ENCODE measurements around the gene VWA5B2. TPM values are rescaled to one million over a fixed set of nuclear protein-coding genes. Genes with fewer than 3 reads are reported as not detected.

Gene VWA5B2
- total and polyA plus RNA-seq, 2 experiments from 2014 or later: 0.66 TPM; not detected in 1

DNA sequence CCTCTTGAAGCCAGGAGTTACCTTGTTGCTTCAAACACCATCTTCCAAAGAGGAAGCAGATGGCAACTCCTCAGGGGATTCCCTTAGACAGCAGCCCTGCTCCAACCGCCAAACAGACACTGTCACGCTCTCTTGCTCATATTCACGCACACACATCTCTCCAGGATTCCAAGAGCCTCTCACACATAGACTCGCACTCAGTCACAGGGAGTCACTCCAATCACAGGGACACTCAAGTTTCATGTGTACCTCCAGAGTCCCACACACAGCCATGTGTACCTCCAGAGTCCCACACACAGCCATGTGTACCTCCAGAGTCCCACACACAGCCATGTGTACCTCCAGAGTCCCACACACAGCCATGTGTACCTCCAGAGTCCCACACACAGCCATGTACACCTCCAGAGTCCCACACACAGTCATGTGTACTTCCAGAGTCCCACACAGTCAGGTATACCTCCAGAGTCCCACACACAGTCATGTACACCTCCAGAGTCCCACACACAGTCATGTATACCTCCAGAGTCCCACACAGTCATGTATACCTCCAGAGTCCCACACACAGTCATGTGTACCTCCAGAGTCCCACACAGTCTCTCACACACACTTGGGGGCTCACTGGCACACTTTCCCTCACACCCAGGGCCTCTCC is 6.1 kb downstream of the VWA5B2 start:
- Mint-ChIP-seq H3K4me1 (peaks cover 11% of the 10 kb centered on the region), H3K27ac (no peak overlapping the region), H3K36me3 (ENCODE audit: low read depth) (no peaks in the 10 kb centered on the region; the same call in 2 of the 3 replicates), H3K9me3 (no peaks in the 10 kb centered on the region; the same call in 2 of the 3 replicates), H3K27me3 (ENCODE audit: insufficient read depth, low read depth, poor library complexity) (peaks cover 37% of the 10 kb centered on the region), H3K4me3 (no peak overlapping the region)
- H4K20me1 ChIP-seq (replicated peaks; ENCODE audit: insufficient read depth): 0 out of 2 replicates have a peak, but pooled peaks cover 10% of the 10 kb centered on the region
- H3K4me3 ChIP-seq: no peak overlapping the region
- H3K27me3 ChIP-seq (ENCODE audit: insufficient read depth): peaks cover 44% of the 10 kb centered on the region
- TF ChIP-seq EZH2phosphoT487 (IDR thresholded peaks at IDR 0.05; ENCODE audit: unreplicated experiment) (no peak), EZH2 (IDR thresholded peaks at IDR 0.05; ENCODE audit: low read depth, unreplicated experiment) (no peak)
- H3K9me2 ChIP-seq (ENCODE audit: insufficient read depth): no peaks in the 10 kb centered on the region
- no peak overlapping the region for H3K4me2 ChIP-seq
- no peaks in the 10 kb centered on the region for H3F3A ChIP-seq (replicated peaks; ENCODE audit: low read depth)
- no peak for ATAC-seq
- H3K36me3 ChIP-seq (ENCODE audit: insufficient read depth): no peaks in the 10 kb centered on the region
- no peak overlapping the region for H2AFZ ChIP-seq
- no peaks in the 10 kb centered on the region for H3K4me1 ChIP-seq (ENCODE audit: insufficient read depth)
- H3K27ac ChIP-seq (ENCODE audit: low read depth): no peak overlapping the region
- DNase-seq (ENCODE audit: low spot score): no peak
- H3K79me2 ChIP-seq (replicated peaks; ENCODE audit: insufficient read depth): no peaks in the 10 kb centered on the region

DNA sequence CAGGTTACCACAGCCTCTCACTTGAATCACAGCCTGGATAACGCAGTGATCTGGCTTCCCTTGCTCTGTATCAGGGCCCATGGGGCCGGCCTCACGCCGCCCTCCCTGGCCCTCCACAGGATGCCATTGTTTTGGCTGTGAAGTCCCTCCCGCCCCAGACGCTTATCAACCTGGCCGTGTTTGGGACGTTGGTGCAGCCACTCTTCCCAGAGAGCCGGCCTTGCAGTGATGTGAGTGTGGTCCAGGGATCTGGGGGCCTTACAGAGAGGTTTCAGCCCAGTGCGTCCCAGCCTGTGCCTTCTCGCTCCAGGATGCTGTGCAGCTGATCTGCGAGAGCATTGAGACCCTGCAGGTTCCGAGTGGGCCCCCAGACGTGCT is 6.6 kb downstream of the VWA5B2 start:
- ATAC-seq: peak; percentile 51
- DNase-seq (ENCODE audit: low spot score): no peak
- Histone ChIP-seq H3K4me3 (no peak overlapping the region), H3K36me3 (ENCODE audit: insufficient read depth) (no peaks in the 10 kb centered on the region), H4K20me1 (replicated peaks; ENCODE audit: insufficient read depth) (0 out of 2 replicates have a peak, but pooled peaks cover 10% of the 10 kb centered on the region), H3K79me2 (replicated peaks; ENCODE audit: insufficient read depth) (no peaks in the 10 kb centered on the region), H3K4me2 (no peak overlapping the region), H2AFZ (no peak overlapping the region), H3K27me3 (ENCODE audit: insufficient read depth) (peaks cover 44% of the 10 kb centered on the region), H3K9me2 (ENCODE audit: insufficient read depth) (no peaks in the 10 kb centered on the region), H3K27ac (ENCODE audit: low read depth) (no peak overlapping the region), H3K4me1 (ENCODE audit: insufficient read depth) (no peaks in the 10 kb centered on the region), H3F3A (replicated peaks; ENCODE audit: low read depth) (no peaks in the 10 kb centered on the region)
- H3K4me3 Mint-ChIP-seq: no peak overlapping the region
- H3K9me3 Mint-ChIP-seq: no peaks in the 10 kb centered on the region; the same call in 2 of the 3 replicates
- H3K27me3 Mint-ChIP-seq (ENCODE audit: insufficient read depth, low read depth, poor library complexity): peaks cover 35% of the 10 kb centered on the region
- H3K36me3 Mint-ChIP-seq (ENCODE audit: low read depth): no peaks in the 10 kb centered on the region; the same call in 2 of the 3 replicates
- H3K27ac Mint-ChIP-seq: no peak overlapping the region
- peaks cover 11% of the 10 kb centered on the region for H3K4me1 Mint-ChIP-seq
- TF ChIP-seq EZH2phosphoT487 (IDR thresholded peaks at IDR 0.05; ENCODE audit: unreplicated experiment): no peak
- TF ChIP-seq, protein P1, sequence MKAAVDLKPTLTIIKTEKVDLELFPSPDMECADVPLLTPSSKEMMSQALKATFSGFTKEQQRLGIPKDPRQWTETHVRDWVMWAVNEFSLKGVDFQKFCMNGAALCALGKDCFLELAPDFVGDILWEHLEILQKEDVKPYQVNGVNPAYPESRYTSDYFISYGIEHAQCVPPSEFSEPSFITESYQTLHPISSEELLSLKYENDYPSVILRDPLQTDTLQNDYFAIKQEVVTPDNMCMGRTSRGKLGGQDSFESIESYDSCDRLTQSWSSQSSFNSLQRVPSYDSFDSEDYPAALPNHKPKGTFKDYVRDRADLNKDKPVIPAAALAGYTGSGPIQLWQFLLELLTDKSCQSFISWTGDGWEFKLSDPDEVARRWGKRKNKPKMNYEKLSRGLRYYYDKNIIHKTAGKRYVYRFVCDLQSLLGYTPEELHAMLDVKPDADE (IDR thresholded peaks at IDR 0.05): no peak
- no peak for TF ChIP-seq JUNB (IDR thresholded peaks at IDR 0.05; ENCODE audit: unreplicated experiment)
- no peak for TF ChIP-seq STAT1 (IDR thresholded peaks at IDR 0.05; ENCODE audit: unreplicated experiment)
- no peak for TF ChIP-seq ZNF114 (CRISPR knock-in tag; IDR thresholded peaks at IDR 0.05)
- no peak for TF ChIP-seq NANOG (IDR thresholded peaks at IDR 0.05; ENCODE audit: borderline replicate concordance)
- TF ChIP-seq ZNF331 (CRISPR knock-in tag; IDR thresholded peaks at IDR 0.05; ENCODE audit: low read depth): no peak
- TF ChIP-seq EZH2 (IDR thresholded peaks at IDR 0.05; ENCODE audit: low read depth, unreplicated experiment): no peak
- no peak for TF ChIP-seq CREB1 (CRISPR knock-in tag; IDR thresholded peaks at IDR 0.05; ENCODE audit: low read depth)
- TF ChIP-seq, protein P2, sequence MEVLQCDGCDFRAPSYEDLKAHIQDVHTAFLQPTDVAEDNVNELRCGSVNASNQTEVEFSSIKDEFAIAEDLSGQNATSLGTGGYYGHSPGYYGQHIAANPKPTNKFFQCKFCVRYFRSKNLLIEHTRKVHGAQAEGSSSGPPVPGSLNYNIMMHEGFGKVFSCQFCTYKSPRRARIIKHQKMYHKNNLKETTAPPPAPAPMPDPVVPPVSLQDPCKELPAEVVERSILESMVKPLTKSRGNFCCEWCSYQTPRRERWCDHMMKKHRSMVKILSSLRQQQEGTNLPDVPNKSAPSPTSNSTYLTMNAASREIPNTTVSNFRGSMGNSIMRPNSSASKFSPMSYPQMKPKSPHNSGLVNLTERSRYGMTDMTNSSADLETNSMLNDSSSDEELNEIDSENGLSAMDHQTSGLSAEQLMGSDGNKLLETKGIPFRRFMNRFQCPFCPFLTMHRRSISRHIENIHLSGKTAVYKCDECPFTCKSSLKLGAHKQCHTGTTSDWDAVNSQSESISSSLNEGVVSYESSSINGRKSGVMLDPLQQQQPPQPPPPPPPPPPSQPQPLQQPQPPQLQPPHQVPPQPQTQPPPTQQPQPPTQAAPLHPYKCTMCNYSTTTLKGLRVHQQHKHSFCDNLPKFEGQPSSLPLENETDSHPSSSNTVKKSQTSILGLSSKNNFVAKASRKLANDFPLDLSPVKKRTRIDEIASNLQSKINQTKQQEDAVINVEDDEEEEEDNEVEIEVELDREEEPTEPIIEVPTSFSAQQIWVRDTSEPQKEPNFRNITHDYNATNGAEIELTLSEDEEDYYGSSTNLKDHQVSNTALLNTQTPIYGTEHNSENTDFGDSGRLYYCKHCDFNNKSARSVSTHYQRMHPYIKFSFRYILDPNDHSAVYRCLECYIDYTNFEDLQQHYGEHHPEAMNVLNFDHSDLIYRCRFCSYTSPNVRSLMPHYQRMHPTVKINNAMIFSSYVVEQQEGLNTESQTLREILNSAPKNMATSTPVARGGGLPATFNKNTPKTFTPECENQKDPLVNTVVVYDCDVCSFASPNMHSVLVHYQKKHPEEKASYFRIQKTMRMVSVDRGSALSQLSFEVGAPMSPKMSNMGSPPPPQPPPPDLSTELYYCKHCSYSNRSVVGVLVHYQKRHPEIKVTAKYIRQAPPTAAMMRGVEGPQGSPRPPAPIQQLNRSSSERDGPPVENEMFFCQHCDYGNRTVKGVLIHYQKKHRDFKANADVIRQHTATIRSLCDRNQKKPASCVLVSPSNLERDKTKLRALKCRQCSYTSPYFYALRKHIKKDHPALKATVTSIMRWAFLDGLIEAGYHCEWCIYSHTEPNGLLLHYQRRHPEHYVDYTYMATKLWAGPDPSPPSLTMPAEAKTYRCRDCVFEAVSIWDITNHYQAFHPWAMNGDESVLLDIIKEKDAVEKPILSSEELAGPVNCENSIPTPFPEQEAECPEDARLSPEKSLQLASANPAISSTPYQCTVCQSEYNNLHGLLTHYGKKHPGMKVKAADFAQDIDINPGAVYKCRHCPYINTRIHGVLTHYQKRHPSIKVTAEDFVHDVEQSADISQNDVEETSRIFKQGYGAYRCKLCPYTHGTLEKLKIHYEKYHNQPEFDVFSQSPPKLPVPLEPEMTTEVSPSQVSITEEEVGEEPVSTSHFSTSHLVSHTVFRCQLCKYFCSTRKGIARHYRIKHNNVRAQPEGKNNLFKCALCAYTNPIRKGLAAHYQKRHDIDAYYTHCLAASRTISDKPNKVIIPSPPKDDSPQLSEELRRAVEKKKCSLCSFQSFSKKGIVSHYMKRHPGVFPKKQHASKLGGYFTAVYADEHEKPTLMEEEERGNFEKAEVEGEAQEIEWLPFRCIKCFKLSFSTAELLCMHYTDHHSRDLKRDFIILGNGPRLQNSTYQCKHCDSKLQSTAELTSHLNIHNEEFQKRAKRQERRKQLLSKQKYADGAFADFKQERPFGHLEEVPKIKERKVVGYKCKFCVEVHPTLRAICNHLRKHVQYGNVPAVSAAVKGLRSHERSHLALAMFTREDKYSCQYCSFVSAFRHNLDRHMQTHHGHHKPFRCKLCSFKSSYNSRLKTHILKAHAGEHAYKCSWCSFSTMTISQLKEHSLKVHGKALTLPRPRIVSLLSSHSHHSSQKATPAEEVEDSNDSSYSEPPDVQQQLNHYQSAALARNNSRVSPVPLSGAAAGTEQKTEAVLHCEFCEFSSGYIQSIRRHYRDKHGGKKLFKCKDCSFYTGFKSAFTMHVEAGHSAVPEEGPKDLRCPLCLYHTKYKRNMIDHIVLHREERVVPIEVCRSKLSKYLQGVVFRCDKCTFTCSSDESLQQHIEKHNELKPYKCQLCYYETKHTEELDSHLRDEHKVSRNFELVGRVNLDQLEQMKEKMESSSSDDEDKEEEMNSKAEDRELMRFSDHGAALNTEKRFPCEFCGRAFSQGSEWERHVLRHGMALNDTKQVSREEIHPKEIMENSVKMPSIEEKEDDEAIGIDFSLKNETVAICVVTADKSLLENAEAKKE (CRISPR knock-in tag; IDR thresholded peaks at IDR 0.05): no peak
- TF ChIP-seq, protein P3, sequence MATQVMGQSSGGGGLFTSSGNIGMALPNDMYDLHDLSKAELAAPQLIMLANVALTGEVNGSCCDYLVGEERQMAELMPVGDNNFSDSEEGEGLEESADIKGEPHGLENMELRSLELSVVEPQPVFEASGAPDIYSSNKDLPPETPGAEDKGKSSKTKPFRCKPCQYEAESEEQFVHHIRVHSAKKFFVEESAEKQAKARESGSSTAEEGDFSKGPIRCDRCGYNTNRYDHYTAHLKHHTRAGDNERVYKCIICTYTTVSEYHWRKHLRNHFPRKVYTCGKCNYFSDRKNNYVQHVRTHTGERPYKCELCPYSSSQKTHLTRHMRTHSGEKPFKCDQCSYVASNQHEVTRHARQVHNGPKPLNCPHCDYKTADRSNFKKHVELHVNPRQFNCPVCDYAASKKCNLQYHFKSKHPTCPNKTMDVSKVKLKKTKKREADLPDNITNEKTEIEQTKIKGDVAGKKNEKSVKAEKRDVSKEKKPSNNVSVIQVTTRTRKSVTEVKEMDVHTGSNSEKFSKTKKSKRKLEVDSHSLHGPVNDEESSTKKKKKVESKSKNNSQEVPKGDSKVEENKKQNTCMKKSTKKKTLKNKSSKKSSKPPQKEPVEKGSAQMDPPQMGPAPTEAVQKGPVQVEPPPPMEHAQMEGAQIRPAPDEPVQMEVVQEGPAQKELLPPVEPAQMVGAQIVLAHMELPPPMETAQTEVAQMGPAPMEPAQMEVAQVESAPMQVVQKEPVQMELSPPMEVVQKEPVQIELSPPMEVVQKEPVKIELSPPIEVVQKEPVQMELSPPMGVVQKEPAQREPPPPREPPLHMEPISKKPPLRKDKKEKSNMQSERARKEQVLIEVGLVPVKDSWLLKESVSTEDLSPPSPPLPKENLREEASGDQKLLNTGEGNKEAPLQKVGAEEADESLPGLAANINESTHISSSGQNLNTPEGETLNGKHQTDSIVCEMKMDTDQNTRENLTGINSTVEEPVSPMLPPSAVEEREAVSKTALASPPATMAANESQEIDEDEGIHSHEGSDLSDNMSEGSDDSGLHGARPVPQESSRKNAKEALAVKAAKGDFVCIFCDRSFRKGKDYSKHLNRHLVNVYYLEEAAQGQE (IDR thresholded peaks at IDR 0.05; ENCODE audit: unreplicated experiment): no peak
